Neuronal stem cell (in vitro differentiated cells): ENCODE results near the gene APMAP.

Source experiments
- DNase-seq: peaks from one replicate; pipeline ENCODE4 v3.0.0-alpha.2; 2013; ENCODE audit warnings: low spot score
- H2AFZ ChIP-seq: one replicate; pipeline ENCODE4 v1.6.1; 2013; ENCODE audit warnings: mild to moderate bottlenecking, low read length, inconsistent platforms
- H2AK5ac ChIP-seq: 2 replicates; pipeline ENCODE4 v1.6.1; 2013; ENCODE audit warnings: low read depth, mild to moderate bottlenecking, inconsistent platforms, low read length, moderate library complexity, mixed read lengths
- H2BK120ac ChIP-seq: 2 replicates; pipeline ENCODE4 v1.6.1; 2013; ENCODE audit warnings: low read depth, mild to moderate bottlenecking, inconsistent platforms, low read length, moderate library complexity, mixed read lengths
- H2BK12ac ChIP-seq: one replicate; pipeline ENCODE4 v1.6.1; 2013; ENCODE audit warnings: low read length, inconsistent platforms
- H2BK15ac ChIP-seq: 2 replicates; pipeline ENCODE4 v1.6.1; 2013; ENCODE audit warnings: mild to moderate bottlenecking, low read length, inconsistent platforms, mixed read lengths
- H2BK5ac ChIP-seq: one replicate; pipeline ENCODE4 v1.6.1; 2013; ENCODE audit warnings: inconsistent platforms, mild to moderate bottlenecking, low read length, moderate library complexity
- H3K14ac ChIP-seq: one replicate; pipeline ENCODE4 v1.6.1; 2013; ENCODE audit warnings: low read length, inconsistent platforms
- H3K18ac ChIP-seq: 2 replicates; pipeline ENCODE4 v1.6.1; 2013; ENCODE audit warnings: low read length, inconsistent platforms
- H3K23ac ChIP-seq: 2 replicates; pipeline ENCODE4 v1.6.1; 2013; ENCODE audit warnings: low read depth, mild to moderate bottlenecking, mixed read lengths, low read length, inconsistent platforms; ENCODE audit not compliant: poor library complexity
- H3K27ac ChIP-seq: replicated peaks from 3 replicates; pipeline ENCODE4 v1.5.1; 2013; ENCODE audit warnings: low read length, inconsistent platforms
- H3K27me3 ChIP-seq, 3 experiments: 2 replicates each; pipeline ENCODE4 v1.6.1; 2013; ENCODE audit warnings: low read length in 3 of 3, mild to moderate bottlenecking in 2 of 3, inconsistent platforms in 1 of 3, low read depth in 1 of 3, mixed read lengths in 1 of 3, moderate library complexity in 1 of 3; ENCODE audit not compliant: control insufficient read depth in 3 of 3, insufficient read depth in 3 of 3
- H3K36me3 ChIP-seq, 2 donors: replicated peaks in 1 of 2; 2 replicates each; pipeline ENCODE4 v1.6.1; 2013; ENCODE audit warnings: low read length in 2 of 2; ENCODE audit not compliant: control insufficient read depth in 2 of 2, insufficient read depth in 2 of 2
- H3K4ac ChIP-seq: 2 replicates; pipeline ENCODE4 v1.6.1; 2013; ENCODE audit warnings: inconsistent platforms, mild to moderate bottlenecking, low read length, moderate library complexity
- H3K4me1 ChIP-seq, 2 donors: 1 replicate in 1 of 2; 2 replicates in 1 of 2; pipeline ENCODE4 v1.6.1; 2013; ENCODE audit warnings: low read length in 2 of 2, low read depth in 1 of 2; ENCODE audit not compliant: control insufficient read depth in 2 of 2, insufficient read depth in 1 of 2
- H3K4me2 ChIP-seq: one replicate; pipeline ENCODE4 v1.6.1; 2013; ENCODE audit warnings: mild to moderate bottlenecking, low read length, inconsistent platforms; ENCODE audit not compliant: insufficient read depth, poor library complexity, severe bottlenecking
- H3K4me3 ChIP-seq, 2 donors: 2 replicates each; pipeline ENCODE4 v1.5.1; 2013; ENCODE audit warnings: low read length in 2 of 2, mild to moderate bottlenecking in 2 of 2, inconsistent platforms in 1 of 2, moderate library complexity in 1 of 2
- H3K79me1 ChIP-seq: one replicate; pipeline ENCODE4 v1.6.1; 2013; ENCODE audit warnings: low read depth, mild to moderate bottlenecking, inconsistent platforms, low read length, moderate library complexity
- H3K9ac ChIP-seq: one replicate; pipeline ENCODE4 v1.6.1; 2013; ENCODE audit warnings: mild to moderate bottlenecking, low read depth, low read length, inconsistent platforms; ENCODE audit not compliant: poor library complexity
- H3K9me3 ChIP-seq, 2 donors: replicated peaks in 1 of 2; 2 replicates each; pipeline versions ENCODE3 to v1.6.1; 2013; ENCODE audit warnings: low read length in 2 of 2, mild to moderate bottlenecking in 2 of 2, inconsistent platforms in 1 of 2, low read depth in 1 of 2, mixed read lengths in 1 of 2, moderate library complexity in 1 of 2; ENCODE audit not compliant: control insufficient read depth in 2 of 2, insufficient read depth in 1 of 2
- H4K8ac ChIP-seq: one replicate; pipeline ENCODE4 v1.6.1; 2013; ENCODE audit warnings: low read depth, mild to moderate bottlenecking, inconsistent platforms, low read length, moderate library complexity
- H4K91ac ChIP-seq: one replicate; pipeline ENCODE4 v1.6.1; 2013; ENCODE audit warnings: low read length, low read depth, mild to moderate bottlenecking, inconsistent platforms; ENCODE audit not compliant: poor library complexity
- whole genome bisulfite sequencing, 2 donors: extraction: QIAGEN DNeasy Blood & Tissue Kit; methylation state at CpG; one replicate each; pipeline ENCODE4 v1.1.7; 2013; ENCODE audit warnings: missing lambda C conversion rate in 2 of 2, mixed read lengths in 1 of 2; ENCODE audit not compliant: insufficient read length in 2 of 2, insufficient replicate concordance in 1 of 2; ENCODE audit errors: extremely low coverage in 2 of 2; 5-methylcytosine and 5-hydroxymethylcytosine counted together

The APMAP gene

GRCh38 chr20:25036331-25036936, 43.9 kb upstream of the APMAP start:
- Histone ChIP-seq H3K18ac (no peak overlapping the region), H3K4me2 (no peak overlapping the region), H3K4me1 (peaks cover 11 to 27% of the 10 kb centered on the region in 2 donors), H2AK5ac (no peak overlapping the region), H2BK5ac (no peak overlapping the region), H3K36me3 (no peaks in the 10 kb centered on the region), H3K23ac (no peak overlapping the region), H4K91ac (no peak overlapping the region), H2BK120ac (no peak overlapping the region), H4K8ac (no peak overlapping the region), H3K4ac (no peak overlapping the region), H3K9me3 (peaks cover 0 to 2% of the 10 kb centered on the region in 2 donors), H3K14ac (no peak overlapping the region), H3K79me1 (no peaks in the 10 kb centered on the region), H3K27ac (no peak overlapping the region), H3K4me3 (no peak overlapping the region), H2BK12ac (no peak overlapping the region), H3K9ac (no peak overlapping the region), H3K27me3 (peaks cover 0 to 2% (median 0%) of the 10 kb centered on the region in 3 experiments), H2BK15ac (no peak overlapping the region), H2AFZ (peak overlapping the region; percentile 54)
- WGBS, 2 donors: no CpG with 5 or more reads among the region's 7 CpGs
- DNase-seq: no peak

DNA sequence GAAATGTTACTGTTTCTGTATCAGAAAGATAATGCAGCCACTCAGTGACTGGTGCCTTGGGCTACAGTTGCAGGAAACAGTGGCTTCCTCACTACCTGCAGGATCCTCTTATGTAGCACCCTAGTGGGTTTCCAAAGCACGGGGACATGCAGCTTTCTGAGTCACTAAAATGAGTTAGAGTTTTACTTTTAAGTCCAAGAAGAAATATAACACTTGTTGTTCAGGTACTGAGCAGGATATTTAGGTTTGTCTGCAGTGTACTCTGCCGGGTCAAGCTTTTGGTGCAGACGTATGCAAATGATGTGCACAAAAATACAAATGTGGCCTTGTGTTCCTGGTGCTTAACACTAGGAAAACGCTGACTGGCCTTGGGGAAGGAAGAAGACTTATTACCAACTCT, 43.4 kb upstream of the APMAP start:
- H2BK12ac ChIP-seq: no peak overlapping the region
- H2BK5ac ChIP-seq: no peak overlapping the region
- H2BK15ac ChIP-seq: no peak overlapping the region
- H3K27me3 ChIP-seq: peaks cover 0 to 2% (median 0%) of the 10 kb centered on the region in 3 experiments
- no CpG with 5 or more reads among the region's 4 CpGs for WGBS, 2 donors
- H3K23ac ChIP-seq: no peak overlapping the region
- no peak for DNase-seq
- H3K9ac ChIP-seq: no peak overlapping the region
- peaks cover 0 to 2% of the 10 kb centered on the region in 2 donors for H3K9me3 ChIP-seq
- peaks cover 11 to 27% of the 10 kb centered on the region in 2 donors for H3K4me1 ChIP-seq
- no peak overlapping the region for H4K91ac ChIP-seq
- no peak overlapping the region for H3K4me3 ChIP-seq
- no peak overlapping the region for H4K8ac ChIP-seq
- no peaks in the 10 kb centered on the region for H3K36me3 ChIP-seq
- no peak overlapping the region for H3K14ac ChIP-seq
- H3K4ac ChIP-seq: no peak overlapping the region
- peak overlapping the region; percentile 54 for H2AFZ ChIP-seq
- no peak overlapping the region for H3K4me2 ChIP-seq
- H3K27ac ChIP-seq: no peak overlapping the region
- no peaks in the 10 kb centered on the region for H3K79me1 ChIP-seq
- H3K18ac ChIP-seq: no peak overlapping the region
- no peak overlapping the region for H2BK120ac ChIP-seq
- no peak overlapping the region for H2AK5ac ChIP-seq

GRCh38 chr20:25033924-25034300, 41.4 kb upstream of the APMAP start:
- Histone ChIP-seq H3K27me3 (peaks cover 0 to 2% (median 0%) of the 10 kb centered on the region in 3 experiments), H2BK120ac (no peak overlapping the region), H3K18ac (no peak overlapping the region), H2BK15ac (no peak overlapping the region), H2AFZ (no peak overlapping the region), H3K4me1 (peaks cover 11 to 24% of the 10 kb centered on the region in 2 donors), H3K14ac (no peak overlapping the region), H4K91ac (no peak overlapping the region), H3K36me3 (no peaks in the 10 kb centered on the region), H2AK5ac (peak overlapping the region; percentile 60), H3K4me2 (no peak overlapping the region), H3K9ac (no peak overlapping the region), H3K79me1 (no peaks in the 10 kb centered on the region), H4K8ac (no peak overlapping the region), H3K27ac (no peak overlapping the region), H2BK12ac (no peak overlapping the region), H3K9me3 (peaks cover 0 to 2% of the 10 kb centered on the region in 2 donors), H3K23ac (no peak overlapping the region), H3K4me3 (no peak overlapping the region), H2BK5ac (peak overlapping the region; percentile 59), H3K4ac (no peak overlapping the region)
- no CpG with 5 or more reads among the region's 3 CpGs for WGBS, 2 donors
- no peak for DNase-seq

DNA sequence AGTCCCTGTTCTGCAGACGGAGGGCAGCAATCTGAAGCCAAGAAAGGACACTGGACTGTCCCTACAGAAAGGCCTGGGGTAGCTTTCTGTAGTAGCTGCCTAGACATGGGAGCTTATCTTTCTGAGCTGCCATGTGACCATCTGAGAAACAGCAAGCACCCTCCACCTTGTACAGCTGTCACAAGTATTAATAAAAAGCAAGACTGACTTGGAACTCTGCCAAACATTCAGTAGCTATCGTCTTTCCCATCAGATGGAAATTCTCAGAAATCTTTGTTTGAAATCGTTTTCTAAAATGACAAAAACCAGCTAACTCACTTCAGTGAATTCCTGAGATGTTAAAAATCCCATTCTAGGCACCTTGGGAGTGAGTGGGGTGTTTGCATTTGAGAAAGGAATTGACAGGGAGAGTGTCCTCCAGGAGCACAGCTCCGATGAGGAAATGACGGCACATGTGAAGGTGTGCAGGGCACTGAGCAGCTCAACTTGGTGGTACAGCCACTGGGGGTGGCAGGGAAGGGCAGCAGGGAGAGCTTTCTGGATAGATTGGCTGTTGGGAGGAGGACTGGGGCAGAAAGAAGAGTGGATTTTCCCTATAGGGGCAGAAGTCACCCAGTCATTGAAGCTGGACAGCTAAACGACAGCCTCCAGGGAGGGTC, 40.8 kb upstream of the APMAP start:
- peak overlapping the region; percentile 60 for H2AK5ac ChIP-seq
- H3K27me3 ChIP-seq: peaks cover 0 to 2% (median 0%) of the 10 kb centered on the region in 3 experiments
- no peak for DNase-seq
- peak overlapping the region; percentile 52 for H3K18ac ChIP-seq
- H2AFZ ChIP-seq: peak overlapping the region; percentile 87
- H3K27ac ChIP-seq: peak overlapping the region; percentile 55
- peak overlapping the region; percentile 60 for H2BK12ac ChIP-seq
- H3K36me3 ChIP-seq: no peaks in the 10 kb centered on the region
- H3K9ac ChIP-seq: no peak overlapping the region
- no peak overlapping the region for H3K4ac ChIP-seq
- H2BK120ac ChIP-seq: no peak overlapping the region
- H3K4me1 ChIP-seq: peaks cover 11 to 24% of the 10 kb centered on the region in 2 donors
- H3K79me1 ChIP-seq: no peaks in the 10 kb centered on the region
- no peak overlapping the region for H3K23ac ChIP-seq
- H3K4me3 ChIP-seq: no peak overlapping the region
- H4K8ac ChIP-seq: no peak overlapping the region
- peak overlapping the region; percentile 84 for H3K14ac ChIP-seq
- peaks cover 0 to 2% of the 10 kb centered on the region in 2 donors for H3K9me3 ChIP-seq
- H2BK5ac ChIP-seq: peak overlapping the region; percentile 59
- no peak overlapping the region for H4K91ac ChIP-seq
- no CpG with 5 or more reads among the region's 6 CpGs for WGBS, 2 donors
- no peak overlapping the region for H2BK15ac ChIP-seq
- H3K4me2 ChIP-seq: no peak overlapping the region
